ENCODE data around the gene IL21R. TPM values are rescaled to one million over a fixed set of nuclear protein-coding genes. Genes with fewer than 3 reads are reported as not detected.

IL21R gene
- total and polyA plus RNA-seq, 9 of the 15 experiments (the other 6 are each of a cell fraction or from before 2014, with no cell fraction given): 0.04 to 0.34 (median 0.18) TPM; not detected in 1

DNA sequence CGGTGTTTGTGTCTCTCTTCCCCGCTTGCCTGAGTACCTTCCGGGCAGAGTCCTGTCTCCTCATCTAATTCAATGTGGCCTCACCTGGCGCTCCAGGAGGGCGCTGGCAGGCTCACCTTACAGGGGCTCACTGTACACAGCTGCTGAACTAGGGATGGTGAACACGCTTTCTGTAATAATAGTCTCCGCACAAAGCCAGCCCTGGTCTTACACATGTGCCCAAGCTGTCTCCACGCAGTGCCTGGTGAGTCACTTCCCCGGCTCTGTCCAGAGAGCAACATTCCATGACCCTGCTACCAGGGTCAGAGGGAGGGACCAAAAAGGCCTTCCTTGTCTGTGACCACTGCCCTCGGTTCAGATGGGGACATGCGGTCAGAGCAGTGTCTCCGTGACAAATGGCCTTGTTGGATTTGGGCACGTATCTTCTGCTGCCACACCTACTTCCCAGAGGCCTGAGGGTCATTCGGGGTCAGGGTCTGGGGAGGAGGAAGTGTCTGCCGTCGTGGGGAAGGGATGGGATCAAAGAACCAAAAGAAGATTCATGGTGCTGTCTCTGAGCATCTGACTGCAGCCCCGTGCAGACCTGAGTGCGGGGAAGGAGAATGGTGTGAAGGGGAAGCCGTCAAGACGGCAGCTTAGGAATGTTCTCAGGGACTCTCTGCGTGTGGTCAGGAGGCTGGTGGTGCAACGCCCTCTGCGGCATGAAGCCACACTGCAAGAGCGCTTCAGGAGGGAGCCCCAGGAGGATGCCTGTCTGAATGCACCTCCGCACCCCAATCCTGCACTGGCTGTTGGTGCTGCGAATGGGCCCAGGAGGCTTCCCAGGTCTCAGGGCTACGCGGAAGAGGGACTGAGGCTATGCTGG is 68.8 kb downstream of the IL21R start (continued):
- TF ChIP-seq ZNF12 (CRISPR knock-in tag; IDR thresholded peaks at IDR 0.05): no peak
- no peak for TF ChIP-seq RBM39 (optimal IDR thresholded peaks at IDR 0.05; ENCODE audit: low read depth, low read length)
- TF ChIP-seq SMARCA4 (IDR thresholded peaks at IDR 0.05): peak; percentile 53; the same call in 1 of the 2 replicates
- TF ChIP-seq, protein P1, sequence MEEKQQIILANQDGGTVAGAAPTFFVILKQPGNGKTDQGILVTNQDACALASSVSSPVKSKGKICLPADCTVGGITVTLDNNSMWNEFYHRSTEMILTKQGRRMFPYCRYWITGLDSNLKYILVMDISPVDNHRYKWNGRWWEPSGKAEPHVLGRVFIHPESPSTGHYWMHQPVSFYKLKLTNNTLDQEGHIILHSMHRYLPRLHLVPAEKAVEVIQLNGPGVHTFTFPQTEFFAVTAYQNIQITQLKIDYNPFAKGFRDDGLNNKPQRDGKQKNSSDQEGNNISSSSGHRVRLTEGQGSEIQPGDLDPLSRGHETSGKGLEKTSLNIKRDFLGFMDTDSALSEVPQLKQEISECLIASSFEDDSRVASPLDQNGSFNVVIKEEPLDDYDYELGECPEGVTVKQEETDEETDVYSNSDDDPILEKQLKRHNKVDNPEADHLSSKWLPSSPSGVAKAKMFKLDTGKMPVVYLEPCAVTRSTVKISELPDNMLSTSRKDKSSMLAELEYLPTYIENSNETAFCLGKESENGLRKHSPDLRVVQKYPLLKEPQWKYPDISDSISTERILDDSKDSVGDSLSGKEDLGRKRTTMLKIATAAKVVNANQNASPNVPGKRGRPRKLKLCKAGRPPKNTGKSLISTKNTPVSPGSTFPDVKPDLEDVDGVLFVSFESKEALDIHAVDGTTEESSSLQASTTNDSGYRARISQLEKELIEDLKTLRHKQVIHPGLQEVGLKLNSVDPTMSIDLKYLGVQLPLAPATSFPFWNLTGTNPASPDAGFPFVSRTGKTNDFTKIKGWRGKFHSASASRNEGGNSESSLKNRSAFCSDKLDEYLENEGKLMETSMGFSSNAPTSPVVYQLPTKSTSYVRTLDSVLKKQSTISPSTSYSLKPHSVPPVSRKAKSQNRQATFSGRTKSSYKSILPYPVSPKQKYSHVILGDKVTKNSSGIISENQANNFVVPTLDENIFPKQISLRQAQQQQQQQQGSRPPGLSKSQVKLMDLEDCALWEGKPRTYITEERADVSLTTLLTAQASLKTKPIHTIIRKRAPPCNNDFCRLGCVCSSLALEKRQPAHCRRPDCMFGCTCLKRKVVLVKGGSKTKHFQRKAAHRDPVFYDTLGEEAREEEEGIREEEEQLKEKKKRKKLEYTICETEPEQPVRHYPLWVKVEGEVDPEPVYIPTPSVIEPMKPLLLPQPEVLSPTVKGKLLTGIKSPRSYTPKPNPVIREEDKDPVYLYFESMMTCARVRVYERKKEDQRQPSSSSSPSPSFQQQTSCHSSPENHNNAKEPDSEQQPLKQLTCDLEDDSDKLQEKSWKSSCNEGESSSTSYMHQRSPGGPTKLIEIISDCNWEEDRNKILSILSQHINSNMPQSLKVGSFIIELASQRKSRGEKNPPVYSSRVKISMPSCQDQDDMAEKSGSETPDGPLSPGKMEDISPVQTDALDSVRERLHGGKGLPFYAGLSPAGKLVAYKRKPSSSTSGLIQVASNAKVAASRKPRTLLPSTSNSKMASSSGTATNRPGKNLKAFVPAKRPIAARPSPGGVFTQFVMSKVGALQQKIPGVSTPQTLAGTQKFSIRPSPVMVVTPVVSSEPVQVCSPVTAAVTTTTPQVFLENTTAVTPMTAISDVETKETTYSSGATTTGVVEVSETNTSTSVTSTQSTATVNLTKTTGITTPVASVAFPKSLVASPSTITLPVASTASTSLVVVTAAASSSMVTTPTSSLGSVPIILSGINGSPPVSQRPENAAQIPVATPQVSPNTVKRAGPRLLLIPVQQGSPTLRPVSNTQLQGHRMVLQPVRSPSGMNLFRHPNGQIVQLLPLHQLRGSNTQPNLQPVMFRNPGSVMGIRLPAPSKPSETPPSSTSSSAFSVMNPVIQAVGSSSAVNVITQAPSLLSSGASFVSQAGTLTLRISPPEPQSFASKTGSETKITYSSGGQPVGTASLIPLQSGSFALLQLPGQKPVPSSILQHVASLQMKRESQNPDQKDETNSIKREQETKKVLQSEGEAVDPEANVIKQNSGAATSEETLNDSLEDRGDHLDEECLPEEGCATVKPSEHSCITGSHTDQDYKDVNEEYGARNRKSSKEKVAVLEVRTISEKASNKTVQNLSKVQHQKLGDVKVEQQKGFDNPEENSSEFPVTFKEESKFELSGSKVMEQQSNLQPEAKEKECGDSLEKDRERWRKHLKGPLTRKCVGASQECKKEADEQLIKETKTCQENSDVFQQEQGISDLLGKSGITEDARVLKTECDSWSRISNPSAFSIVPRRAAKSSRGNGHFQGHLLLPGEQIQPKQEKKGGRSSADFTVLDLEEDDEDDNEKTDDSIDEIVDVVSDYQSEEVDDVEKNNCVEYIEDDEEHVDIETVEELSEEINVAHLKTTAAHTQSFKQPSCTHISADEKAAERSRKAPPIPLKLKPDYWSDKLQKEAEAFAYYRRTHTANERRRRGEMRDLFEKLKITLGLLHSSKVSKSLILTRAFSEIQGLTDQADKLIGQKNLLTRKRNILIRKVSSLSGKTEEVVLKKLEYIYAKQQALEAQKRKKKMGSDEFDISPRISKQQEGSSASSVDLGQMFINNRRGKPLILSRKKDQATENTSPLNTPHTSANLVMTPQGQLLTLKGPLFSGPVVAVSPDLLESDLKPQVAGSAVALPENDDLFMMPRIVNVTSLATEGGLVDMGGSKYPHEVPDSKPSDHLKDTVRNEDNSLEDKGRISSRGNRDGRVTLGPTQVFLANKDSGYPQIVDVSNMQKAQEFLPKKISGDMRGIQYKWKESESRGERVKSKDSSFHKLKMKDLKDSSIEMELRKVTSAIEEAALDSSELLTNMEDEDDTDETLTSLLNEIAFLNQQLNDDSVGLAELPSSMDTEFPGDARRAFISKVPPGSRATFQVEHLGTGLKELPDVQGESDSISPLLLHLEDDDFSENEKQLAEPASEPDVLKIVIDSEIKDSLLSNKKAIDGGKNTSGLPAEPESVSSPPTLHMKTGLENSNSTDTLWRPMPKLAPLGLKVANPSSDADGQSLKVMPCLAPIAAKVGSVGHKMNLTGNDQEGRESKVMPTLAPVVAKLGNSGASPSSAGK (IDR thresholded peaks at IDR 0.05): peak; percentile 58
- no peak for TF ChIP-seq NELFE (IDR thresholded peaks at IDR 0.05; ENCODE audit: insufficient read depth, insufficient read length)
- peak; percentile 91 for TF ChIP-seq NR2C2 (CRISPR knock-in tag; IDR thresholded peaks at IDR 0.05)
- peak; percentile 94 for TF ChIP-seq NR2C2 (tag; IDR thresholded peaks at IDR 0.05)
- TF ChIP-seq CBFA2T2 (conservative IDR thresholded peaks at IDR 0.05): peak; percentile 38; the same call in 1 of the 2 replicates
- TF ChIP-seq ETV1 (tag; conservative IDR thresholded peaks at IDR 0.05; ENCODE audit: low read depth): peak; percentile 36; the same call in 1 of the 2 replicates
- peak; percentile 82 for TF ChIP-seq NCOA1 (IDR thresholded peaks at IDR 0.05; ENCODE audit: low read depth)
- peak; percentile 53; the same call in 1 of the 2 replicates for TF ChIP-seq MTA2 (IDR thresholded peaks at IDR 0.05; ENCODE audit: low read depth)
- TF ChIP-seq JUN (IDR thresholded peaks at IDR 0.05; ENCODE audit: borderline replicate concordance, low read depth, low read length): peak; percentile 68; the same call in 1 of the 2 replicates
- TF ChIP-seq JUN (CRISPR knock-in tag; IDR thresholded peaks at IDR 0.05; ENCODE audit: borderline replicate concordance): peak; percentile 23; the same call in 1 of the 2 replicates
- TF ChIP-seq ZNF24 (IDR thresholded peaks at IDR 0.05): no peak
- TF ChIP-seq, protein P2, sequence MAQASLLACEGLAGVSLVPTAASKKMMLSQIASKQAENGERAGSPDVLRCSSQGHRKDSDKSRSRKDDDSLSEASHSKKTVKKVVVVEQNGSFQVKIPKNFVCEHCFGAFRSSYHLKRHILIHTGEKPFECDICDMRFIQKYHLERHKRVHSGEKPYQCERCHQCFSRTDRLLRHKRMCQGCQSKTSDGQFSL (CRISPR knock-in tag; IDR thresholded peaks at IDR 0.05): peak; percentile 72; the same call in 1 of the 2 replicates
- TF ChIP-seq, protein P2 (tag; IDR thresholded peaks at IDR 0.05): no peak
- no peak for TF ChIP-seq RBM22 (IDR thresholded peaks at IDR 0.05; ENCODE audit: low read depth, low read length, poor library complexity, severe bottlenecking)
